Stimulated activated naive CD8-positive, alpha-beta T cell treated with anti-CD3 and anti-CD28 coated beads, Interleukin-15, Interleukin-2, amounts not matched to agents 100 U/mL and 50 U/mL, for 24 hours (primary cell): ENCODE data around the gene PLCL1.

Experiments
- ATAC-seq: fragments of 150-1000 bp; cut with Tn5 transposase; one replicate; pipeline ENCODE4 v1.10.0; 2021
- DNase-seq: peaks from one replicate; pipeline ENCODE4 v3.0.0; 2021

Gene PLCL1

DNA sequence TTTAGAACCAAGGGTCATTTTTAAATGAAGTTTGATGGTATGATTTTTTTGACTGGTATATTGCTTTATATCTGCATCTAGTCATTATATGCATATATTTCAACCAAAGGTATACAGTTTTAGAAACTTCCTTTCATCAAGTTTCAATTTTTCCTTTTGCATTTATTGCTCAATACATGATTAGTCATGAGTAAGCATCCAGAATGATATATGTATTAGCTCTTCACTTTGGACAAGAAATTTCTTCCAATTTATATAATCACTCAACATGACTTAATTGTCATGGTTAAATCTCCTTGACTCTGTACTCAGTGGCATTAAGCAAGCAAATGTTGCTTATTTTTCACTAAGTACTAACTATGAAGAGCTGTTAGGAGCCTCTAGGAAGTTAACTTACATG is 123.6 kb downstream of the PLCL1 start:
- no peak for ATAC-seq
- DNase-seq = no peak

DNA sequence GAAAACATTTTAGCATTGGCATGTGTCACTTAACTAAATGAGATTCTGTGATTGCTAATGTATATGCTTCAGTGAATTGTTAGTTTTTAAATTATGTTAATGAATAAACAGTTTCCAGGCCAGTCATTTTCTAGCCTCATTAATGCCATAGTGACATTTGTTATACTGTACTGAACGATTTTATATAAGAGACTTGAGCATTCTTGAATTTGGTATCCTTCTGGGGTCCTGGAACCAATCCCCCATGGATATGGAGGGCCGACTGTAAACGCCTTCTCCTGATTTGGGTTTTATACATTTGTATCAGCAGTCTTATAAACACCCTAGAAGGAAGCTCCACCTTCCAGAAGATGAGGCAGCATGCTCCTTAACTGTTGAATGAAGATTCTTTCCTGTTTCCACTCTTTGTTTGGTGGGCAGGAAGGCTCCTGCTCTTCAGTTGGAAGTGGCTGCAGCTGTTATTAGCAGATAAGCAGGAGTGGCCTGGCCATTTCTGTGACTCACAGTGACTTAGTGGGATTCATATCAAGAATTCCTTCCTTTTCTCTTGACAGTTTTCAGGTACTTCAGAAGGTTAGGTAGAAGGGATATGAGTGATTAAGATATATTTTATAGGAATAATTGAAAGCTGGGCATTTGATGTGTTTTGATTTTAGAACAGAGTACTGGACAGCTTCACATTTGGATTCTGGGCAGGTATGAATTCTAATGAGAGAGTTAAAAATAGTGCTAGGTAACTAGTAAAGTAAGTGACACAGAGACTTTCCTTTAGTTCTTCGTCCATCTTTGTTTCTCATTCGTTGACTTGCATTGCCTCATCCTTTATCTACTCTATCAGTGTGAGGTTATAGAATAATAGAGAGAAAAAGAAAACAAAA is 124.9 kb downstream of the PLCL1 start:
- DNase-seq (no peak), ATAC-seq (no peak)

DNA sequence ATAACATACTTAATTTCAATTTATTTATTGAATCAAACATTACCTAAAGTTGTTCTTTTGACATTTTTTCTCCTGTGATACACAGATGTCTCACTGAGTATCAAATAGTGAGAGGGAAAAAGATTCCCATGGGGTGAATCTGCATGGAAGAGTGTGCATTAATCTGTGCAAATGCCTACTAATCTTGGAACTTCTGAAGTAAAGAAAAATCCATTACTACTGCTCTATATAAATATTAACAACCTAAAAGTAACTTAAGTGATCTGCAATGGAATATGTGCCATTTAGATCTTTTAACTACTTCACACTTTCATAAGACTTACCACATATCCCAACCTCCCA is 125.5 kb downstream of the PLCL1 start:
- no peak for DNase-seq
- no peak for ATAC-seq

DNA sequence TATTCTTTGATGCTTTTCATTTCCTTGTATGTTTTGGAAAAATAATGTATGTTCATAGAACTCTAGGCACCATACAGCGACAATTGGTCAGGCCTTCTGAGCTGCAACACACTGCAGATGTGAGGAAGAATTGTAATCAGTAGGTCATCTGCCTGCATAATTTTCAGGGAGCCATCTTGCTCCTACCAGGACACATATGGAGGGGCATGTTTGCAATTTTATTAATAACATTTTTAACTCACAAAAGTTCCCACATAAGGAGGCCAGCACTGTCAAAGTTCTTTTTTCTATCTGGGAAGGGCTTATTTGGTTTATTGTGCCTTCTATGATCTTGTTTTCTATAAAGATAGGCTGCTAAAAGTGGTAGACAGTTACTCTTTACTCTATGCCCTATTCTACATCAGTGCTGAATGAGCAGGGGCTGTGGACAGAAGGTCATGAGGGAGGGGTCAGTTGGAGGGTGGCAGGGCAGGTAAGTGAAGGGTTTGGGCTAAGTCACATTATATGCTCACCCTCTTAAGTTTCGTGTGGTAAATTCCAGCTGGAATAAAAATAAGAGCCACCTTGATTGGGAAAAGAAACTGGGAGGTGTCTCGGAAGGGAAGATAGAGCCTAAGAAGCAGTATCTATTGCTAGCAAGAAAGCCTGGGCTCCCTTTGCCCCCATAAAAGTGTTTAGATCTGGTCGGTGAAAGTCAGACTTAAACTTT is 126.3 kb downstream of the PLCL1 start:
- ATAC-seq = no peak
- no peak for DNase-seq

DNA sequence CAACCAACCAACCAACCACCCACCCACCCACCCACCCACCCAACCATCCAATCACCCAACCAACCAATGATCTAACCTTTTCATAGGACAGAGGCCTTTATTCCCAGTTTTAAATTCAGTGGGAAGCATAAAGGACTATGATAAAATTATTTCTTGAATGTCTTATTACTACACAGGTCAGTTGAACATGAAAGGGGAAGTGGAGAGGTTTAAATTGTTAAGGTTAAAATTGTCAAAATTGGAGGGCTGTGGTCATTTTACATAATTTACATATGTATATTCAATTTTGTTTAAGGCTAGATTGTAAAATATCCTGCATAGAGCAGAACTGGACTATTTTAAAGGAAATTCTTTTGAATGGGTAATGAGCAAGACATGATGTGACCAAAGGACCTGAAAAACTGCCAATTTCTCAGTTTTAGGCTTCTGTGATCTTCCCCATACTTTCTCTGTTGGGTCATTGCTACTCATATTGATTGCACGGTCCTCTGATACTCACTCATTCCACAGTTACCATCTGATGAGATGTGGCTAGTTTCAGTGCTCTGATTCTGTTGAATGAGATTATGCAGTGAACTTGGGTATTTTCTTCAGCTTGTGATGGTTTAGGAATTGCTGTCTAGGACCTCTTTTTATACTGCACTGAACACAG is 127.4 kb downstream of the PLCL1 start:
- DNase-seq (no peak), ATAC-seq (peak; percentile 69)

DNA sequence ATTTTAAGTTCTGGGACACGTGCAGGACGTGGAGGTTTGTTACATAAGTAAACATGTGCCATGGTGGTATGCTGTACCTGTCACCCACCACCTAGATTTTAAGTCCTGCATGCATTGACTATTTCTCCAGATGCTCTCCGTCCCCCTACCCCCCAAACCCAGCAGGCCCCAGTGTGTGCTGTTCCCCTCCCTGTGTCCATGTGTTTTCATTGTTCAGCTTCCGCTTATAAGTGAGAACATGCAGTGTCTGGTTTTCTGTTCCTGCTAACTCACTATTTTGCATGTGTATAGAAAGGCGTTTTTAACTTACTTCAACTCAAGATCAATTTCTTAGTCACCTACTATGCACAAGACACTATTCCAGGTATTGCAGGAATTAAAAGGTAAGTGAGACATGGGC is 128.0 kb downstream of the PLCL1 start:
- no peak for ATAC-seq
- DNase-seq = no peak

DNA sequence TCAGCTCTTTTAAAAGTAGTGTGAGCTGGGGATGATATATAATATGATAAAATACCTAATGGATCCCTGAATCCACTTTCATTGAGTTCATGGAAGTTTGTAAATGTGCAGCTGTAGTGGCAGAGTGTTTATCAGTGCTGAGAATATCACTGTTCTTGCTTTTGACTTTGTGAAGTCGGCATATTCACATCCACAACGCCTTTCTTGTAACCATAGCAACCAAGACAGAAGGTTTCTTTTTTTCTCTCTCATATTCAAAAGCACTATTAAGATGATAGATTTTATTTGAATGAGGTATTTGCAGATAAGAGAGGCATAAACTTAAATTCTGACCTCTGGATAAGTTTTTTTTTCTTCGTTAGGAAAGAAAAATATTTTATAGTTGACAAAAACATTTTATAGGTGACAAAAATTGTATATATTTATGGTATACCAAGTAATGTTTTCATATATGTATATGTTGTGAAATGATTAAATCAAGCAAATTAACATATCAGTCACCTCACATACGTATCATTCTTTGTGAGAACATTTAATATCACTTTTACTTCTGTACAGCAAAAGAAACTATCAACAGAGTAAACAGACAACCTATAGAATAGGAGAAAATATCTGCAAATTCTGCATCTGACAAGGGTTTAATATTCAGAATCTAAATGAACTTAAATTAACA is 130.0 kb downstream of the PLCL1 start:
- DNase-seq (no peak), ATAC-seq (no peak)

DNA sequence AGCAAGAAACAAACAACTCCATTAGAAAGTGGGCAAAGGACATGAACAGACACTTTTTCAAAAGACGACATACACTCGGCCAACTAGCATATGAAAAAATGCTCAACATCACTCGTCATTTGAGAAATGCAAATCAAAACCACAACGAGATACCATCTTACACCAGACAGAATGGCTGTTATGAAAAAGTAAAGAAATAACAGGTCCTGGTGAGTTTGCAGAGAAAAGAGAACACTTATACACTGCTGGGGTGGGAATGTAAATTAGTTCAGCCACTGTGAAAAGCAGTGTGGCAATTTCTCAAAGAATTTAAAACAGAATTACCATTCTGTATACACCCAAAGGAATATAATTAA is 130.5 kb downstream of the PLCL1 start:
- no peak for ATAC-seq
- DNase-seq = no peak

DNA sequence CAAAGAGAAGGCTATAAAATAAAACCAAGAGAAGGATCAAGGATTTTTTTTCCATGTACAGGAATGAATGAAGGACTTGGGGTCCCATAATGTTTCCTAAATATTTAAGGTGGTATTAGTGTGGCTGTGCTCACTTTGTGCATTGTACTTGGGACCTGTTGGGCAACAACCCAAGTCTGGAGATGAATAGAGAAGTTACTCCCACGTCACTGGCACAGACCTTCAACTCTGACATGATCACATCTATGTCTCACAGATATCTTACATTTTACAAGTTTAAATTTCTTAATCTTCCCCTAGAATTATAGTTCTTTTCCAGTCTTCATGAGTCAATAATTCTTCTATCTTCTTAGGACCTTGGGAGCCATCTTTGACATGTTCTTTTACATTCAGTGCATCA is 133.4 kb downstream of the PLCL1 start:
- DNase-seq = no peak
- ATAC-seq = no peak

DNA sequence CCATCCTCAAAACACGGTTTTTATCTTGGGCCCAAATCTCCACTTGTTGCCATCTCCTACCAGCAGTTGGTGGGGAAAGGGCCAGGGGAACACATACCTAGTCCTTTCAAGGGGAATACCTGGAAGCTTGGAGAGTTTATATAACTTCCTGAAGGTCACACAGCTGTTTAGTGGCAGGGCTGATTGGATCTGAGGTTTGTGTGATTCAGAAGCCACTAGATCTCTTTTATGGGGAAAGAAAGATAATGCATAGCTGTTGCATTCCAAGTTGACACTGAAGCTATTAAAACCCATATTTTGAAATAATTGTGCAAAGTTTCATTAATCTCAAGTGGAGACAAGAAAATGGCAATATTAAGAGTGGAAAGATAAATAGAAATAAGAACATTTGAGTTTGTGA is 134.2 kb downstream of the PLCL1 start:
- DNase-seq (no peak), ATAC-seq (no peak)

DNA sequence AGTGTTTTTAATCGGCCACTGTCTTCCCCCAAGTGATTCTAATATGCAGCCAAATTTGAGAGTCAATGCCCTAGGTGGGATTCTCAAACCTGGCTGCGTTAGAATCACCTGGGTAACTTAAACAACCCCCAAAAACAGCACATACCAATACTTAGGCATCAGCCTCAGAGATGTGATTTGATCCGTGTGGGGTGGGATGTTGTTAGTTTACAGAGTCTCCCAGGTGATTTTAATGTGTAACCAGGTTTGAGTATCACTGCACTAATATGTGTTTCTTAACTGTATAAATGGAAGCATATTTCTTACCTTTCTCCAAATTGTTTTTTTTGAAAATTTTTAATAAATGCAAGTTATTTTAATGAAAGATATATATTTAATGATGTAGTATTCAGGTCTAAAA is 135.4 kb downstream of the PLCL1 start:
- DNase-seq = no peak
- ATAC-seq = no peak

DNA sequence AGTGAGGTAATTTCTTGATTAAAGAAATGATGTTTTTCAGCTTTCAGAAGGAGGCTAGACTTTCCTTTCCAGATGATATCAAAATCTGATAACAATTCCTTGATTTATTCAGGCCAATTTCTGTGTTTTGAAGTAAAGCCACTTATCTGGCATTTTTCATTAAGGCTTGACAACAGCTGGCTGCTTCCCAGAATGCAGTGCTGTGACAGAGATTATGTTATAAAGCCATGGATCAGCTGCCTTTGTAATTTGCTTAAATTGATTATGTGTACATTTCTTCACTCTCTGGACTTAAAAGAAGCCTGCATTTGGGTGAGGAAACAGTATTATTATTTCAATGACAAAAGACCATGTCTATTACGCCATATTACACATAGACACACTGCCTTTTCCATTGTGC is 136.0 kb downstream of the PLCL1 start:
- ATAC-seq (no peak), DNase-seq (no peak)

DNA sequence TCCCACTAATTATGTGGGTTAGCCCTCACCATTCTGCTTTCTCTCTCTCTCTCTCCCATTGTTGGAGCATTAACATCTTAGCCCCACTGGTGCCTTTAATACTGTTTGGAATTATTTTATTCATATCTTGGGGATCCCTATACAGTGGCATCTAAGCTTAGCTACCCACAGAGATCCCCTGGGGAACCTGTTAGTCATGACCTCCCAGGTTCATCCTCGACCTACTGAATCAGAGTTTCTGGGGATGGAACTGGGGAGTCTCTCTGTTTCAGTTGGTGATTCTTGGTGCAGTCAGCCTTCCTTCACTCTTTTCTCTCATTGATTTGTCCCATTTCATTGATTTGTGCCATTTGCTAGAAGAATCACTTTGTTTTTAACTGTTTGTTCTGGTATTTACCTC is 137.3 kb downstream of the PLCL1 start:
- ATAC-seq = peak; percentile 95

DNA sequence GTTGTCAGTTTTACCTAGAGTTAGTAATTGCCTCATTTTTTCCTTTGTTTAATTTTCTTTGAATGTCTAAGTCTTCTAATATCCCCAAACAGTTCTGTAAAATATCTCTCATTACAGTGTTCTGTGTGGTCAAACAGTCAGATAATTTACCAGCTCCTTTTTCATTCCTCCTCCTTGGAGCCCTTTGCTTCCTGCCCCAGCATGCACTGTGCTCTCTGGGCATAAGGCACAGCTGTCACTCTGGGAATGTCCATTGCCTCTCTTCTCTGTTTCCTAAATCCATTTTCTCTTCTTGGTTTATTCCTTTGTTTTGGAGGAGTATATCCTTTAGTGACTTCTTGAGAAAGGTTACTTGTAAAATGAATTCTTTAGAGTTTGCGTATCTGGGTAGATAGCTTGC is 139.3 kb downstream of the PLCL1 start:
- no peak for ATAC-seq
- DNase-seq = no peak

More for the DNA sequence above, 137.3 kb downstream of the PLCL1 start:
- DNase-seq = no peak

DNA sequence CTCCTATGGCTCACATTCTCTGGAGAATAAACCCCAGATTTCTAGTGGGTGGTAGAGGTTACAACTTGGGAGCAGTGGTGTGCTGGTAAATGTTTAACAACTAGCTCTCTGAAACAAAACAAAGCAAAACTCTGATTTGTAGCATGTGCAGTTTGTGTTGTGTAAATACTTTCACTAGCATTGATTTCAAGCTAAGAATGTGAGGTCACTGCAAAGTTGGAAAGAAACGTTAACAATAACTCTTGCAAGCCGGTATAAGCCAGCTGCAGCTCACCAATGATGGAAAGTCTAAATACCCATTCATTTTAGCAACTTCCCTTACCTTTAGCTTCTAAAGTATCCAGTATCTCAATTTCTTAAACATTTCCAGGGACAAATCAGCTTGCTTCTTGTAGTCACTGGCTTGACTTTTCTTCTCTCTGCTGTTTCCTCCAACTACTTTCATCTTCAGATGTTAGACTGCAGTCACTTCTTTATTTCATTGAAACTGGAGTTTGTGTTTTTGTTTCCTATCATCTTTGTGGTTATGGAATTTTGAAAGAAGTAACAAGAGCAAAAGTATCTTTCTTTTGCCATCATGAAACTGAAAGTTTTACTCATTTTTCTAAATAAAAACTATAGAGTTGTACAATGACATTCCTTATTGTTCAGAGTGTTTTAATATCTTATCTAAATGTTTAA is 140.2 kb downstream of the PLCL1 start:
- ATAC-seq = no peak
- DNase-seq = no peak

DNA sequence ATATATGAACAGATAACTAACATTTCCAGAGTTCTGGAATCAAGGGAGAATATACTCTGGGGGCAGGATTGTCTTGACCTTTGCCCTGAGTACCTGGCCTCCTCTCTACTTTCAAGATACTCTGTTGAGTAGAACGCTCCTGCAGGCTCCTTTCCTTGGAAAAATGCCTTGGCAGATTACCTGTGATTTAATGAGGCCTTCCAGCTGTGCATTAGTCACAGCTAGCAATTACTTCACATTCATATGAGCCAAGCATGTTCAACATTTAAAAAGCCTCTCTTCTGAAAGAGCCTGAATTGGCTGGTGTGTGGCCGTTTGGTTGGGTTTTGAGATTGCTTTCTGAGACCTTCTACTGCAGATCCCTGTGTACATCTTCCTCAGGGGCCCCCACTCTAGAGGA is 142.2 kb downstream of the PLCL1 start:
- ATAC-seq = no peak
- no peak for DNase-seq

DNA sequence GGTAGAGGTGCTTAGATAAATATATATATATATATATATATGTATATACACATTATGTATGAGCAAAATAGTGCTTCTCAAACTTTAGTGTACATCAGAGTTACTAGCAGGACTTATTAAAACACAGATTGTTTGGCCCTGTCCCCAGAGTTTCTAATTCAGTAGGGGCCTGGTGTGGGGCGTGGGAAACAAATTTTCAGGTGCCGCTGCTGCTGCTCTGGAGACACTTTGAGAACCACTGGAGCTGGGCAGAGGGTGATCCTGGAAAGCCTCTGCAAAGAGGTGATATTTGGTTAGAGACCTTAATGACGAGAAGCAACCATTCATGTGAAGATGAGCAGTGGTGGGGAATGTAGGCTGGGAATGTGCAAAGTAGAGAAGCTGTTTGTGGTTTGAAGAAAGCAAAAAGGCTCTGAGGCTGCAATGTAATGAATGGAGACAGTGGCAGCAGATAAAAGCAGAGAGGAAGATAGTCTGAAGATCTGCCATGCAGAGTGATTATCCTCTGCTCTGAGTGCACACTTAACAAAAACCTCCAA is 142.9 kb downstream of the PLCL1 start:
- no peak for DNase-seq
- ATAC-seq = no peak

DNA sequence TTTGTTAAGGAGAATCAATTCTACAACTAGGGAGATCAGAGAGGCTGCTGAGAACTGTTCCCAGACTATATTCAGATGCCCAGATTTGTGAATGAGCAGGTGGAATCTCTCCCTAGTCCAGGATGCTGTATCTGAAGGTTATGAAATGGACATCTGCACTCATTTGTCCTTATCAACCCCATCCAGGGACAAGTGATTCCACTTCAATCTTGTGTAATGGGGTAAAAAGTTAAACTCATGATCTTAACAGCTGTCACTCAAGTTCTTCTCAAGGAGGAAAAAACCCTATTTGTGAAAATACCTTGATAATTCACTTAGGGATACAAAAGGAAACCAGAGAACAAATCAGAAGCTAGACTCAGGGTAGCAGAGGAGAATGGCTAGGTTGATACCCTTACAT is 144.8 kb downstream of the PLCL1 start:
- no peak for ATAC-seq
- DNase-seq = no peak

DNA sequence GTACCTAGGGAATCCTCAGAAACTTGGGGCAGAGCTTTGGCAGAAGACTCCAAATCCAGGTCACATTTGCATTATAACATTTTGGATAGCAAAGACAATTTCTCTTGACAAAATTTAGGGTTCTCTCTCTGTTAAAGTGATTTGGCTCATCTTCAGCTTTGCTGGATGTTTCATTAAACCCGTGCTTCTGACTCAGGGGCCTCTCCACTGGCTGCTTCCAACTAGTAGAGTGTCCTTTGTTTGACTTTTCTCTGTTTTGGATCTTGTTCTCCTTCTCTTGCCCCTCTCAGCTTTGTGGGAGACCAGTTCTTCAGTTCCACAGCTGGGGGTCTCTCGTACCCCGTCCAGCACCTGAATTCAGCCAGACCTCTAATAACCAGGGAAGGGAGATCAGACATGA is 145.6 kb downstream of the PLCL1 start:
- ATAC-seq (no peak), DNase-seq (no peak)

DNA sequence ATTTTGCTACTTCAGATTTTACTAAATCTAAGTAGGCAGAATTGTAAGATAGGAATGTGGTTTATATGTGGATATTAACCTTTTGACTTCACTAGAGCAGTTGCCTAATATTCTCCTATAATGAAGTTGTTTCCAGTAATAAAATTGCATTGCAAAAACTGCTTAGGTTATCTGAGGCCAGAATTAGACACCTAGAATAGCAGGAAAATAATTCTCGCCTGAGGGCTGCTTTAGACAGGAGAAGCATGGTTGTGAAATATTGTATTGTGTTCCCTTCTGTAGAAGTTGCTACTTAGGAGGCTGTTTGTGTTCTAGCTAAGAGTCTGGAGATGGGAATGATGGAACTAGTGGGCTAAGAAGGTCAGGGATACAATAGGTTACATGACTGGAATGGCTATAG is 146.3 kb downstream of the PLCL1 start:
- ATAC-seq = no peak

DNA sequence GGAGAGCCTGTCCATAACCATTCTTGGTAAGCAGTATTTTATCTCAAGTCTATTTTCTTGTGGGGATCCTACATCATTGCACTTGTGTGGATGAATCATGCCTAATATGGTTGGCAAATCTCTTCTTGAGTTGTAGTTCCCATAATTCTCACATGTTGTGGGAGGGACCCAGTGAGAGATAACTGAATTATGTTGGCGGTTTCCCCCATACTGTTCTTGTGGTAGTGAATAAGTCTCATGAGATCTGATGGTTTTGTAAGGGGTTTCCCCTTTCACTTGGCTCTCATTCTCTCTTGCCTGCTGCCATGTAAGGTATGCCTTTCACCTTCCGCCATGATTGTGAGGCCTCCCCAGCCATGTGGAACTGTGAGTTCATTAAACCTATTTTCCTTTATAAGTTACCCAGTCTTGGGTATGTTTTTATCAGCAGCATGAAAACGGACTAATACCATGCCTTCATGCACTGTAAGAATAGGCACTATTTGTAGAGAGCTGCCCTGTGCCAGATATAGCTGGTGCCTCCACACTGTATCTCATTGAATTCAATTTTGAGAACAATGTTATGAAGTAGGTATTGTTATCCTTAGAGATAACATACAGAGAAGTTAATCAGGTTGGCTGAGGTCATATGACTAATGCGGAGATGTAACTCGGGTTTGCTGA is 148.3 kb downstream of the PLCL1 start:
- ATAC-seq (peak; percentile 75), DNase-seq (no peak)

More for the DNA sequence above, 146.3 kb downstream of the PLCL1 start:
- no peak for DNase-seq
